Ishikawa (cell line): ENCODE data around the gene CA10.

Source experiments
- CEBPB ChIP-seq: IDR thresholded peaks from 2 replicates; pipeline ENCODE4 v1.6.1; 2012
- CREB1 ChIP-seq: IDR thresholded peaks from 2 replicates; pipeline ENCODE4 v1.6.1; 2012; ENCODE audit warnings: low read depth
- EGR1 ChIP-seq: IDR thresholded peaks from 2 replicates; pipeline ENCODE4 v1.6.1; 2012
- EP300 ChIP-seq: IDR thresholded peaks from 2 replicates; pipeline ENCODE4 v1.6.1; 2012; ENCODE audit warnings: borderline replicate concordance
- FOXM1 ChIP-seq: IDR thresholded peaks from 2 replicates; pipeline ENCODE4 v1.6.1; 2012; ENCODE audit warnings: low read depth, borderline replicate concordance
- MAX ChIP-seq: IDR thresholded peaks from 2 replicates; pipeline ENCODE4 v1.6.1; 2012
- NFIC ChIP-seq: IDR thresholded peaks from 2 replicates; pipeline ENCODE4 v1.6.1; 2012
- RAD21 ChIP-seq: IDR thresholded peaks from 2 replicates; pipeline ENCODE4 v1.6.1; 2012; ENCODE audit warnings: low read depth
- REST ChIP-seq: IDR thresholded peaks from 2 replicates; pipeline ENCODE4 v1.6.1; 2012; ENCODE audit warnings: low read depth, mild to moderate bottlenecking
- TAF1 ChIP-seq: IDR thresholded peaks from 2 replicates; pipeline ENCODE4 v1.6.1; 2012; ENCODE audit warnings: low read depth, mild to moderate bottlenecking
- TCF12 ChIP-seq: IDR thresholded peaks from 2 replicates; pipeline ENCODE4 v1.6.1; 2012; ENCODE audit warnings: low read depth
- TEAD4 ChIP-seq: IDR thresholded peaks from 2 replicates; pipeline ENCODE4 v1.6.1; 2012
- USF1 ChIP-seq: IDR thresholded peaks from 2 replicates; pipeline ENCODE4 v1.6.1; 2012
- YY1 ChIP-seq: IDR thresholded peaks from 2 replicates; pipeline ENCODE4 v1.6.1; 2012; ENCODE audit warnings: low read depth
- ZBTB7A ChIP-seq: IDR thresholded peaks from 2 replicates; pipeline ENCODE4 v1.6.1; 2012; ENCODE audit warnings: low read depth

CA10 gene

GRCh38 chr17:51650202-51650601 is 508.3 kb downstream of the CA10 start:
- TF ChIP-seq CEBPB (no peak), YY1 (no peak), USF1 (no peak), REST (no peak), RAD21 (no peak), EGR1 (no peak)

GRCh38 chr17:51647826-51648225 is 510.7 kb downstream of the CA10 start:
- no peak for TF ChIP-seq NFIC
- TF ChIP-seq FOXM1 = no peak
- no peak for TF ChIP-seq EGR1

GRCh38 chr17:51647067-51647466 is 511.4 kb downstream of the CA10 start:
- no peak for TF ChIP-seq ZBTB7A

- no peak for TF ChIP-seq TCF12
- TF ChIP-seq TAF1 = no peak
- TF ChIP-seq FOXM1 = no peak
- TF ChIP-seq YY1 = no peak
- TF ChIP-seq CEBPB = no peak
- TF ChIP-seq MAX = no peak
- no peak for TF ChIP-seq NFIC
- TF ChIP-seq RAD21 = no peak
- no peak for TF ChIP-seq EP300
- TF ChIP-seq REST = no peak
These were observed 512.0 kb downstream of the CA10 start for GRCh38 chr17:51646539-51646938.

GRCh38 chr17:51645056-51645455 is 513.5 kb downstream of the CA10 start:
- TF ChIP-seq TAF1 (no peak), YY1 (no peak), EGR1 (no peak), CEBPB (no peak), ZBTB7A (no peak), EP300 (no peak), TEAD4 (no peak), MAX (no peak), REST (no peak), FOXM1 (no peak), NFIC (no peak), USF1 (no peak), RAD21 (no peak), CREB1 (no peak), TCF12 (no peak)
